ENCODE measurements around the gene ADSL.
A peak's percentile ranks its signal among the peaks of the same experiment; 100 is the strongest.

The ADSL gene

DNA sequence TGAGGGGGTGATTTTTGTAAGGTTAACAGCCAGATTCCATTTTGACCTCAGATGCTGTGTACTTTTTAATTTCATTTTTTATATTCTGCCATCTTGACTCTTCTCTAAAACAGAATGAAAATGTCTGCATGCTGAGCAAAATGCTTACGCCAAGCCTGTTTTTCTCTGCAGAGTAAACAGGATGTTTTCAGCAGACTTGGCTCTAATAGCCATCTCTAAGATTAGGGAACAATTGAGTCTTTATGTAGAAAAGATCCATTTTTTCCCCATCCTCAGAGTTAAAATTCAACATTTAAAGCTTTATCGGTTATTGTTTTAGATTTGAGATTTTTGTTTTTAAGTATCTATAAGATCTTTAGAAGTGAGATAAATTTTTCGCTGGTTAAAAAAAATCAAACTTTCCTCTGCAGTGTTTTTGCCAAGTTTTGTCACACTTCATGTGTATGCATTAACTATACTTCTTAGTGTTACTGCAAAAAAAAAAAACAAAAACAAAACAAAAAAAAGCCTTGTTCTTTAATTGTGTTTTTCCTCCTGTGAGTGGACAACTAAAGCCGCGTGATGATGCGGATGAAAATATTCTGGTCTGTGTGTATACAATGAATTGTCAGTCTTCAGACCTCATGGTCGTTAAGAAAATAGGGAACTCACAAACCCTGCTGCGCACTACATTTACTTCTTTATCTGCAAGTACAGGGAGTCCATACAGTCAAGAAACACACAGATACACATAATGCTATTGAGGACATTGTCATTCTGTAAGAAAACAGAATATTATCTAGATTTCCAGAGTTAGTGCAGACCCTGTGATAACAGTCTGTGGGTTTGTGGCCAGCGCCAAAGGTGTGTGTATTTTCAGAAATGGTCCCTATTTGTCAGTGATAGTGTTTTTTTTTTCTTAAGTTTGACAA lies 17.5 kb upstream of the ADSL start:
- DNase-seq: no peak

DNA sequence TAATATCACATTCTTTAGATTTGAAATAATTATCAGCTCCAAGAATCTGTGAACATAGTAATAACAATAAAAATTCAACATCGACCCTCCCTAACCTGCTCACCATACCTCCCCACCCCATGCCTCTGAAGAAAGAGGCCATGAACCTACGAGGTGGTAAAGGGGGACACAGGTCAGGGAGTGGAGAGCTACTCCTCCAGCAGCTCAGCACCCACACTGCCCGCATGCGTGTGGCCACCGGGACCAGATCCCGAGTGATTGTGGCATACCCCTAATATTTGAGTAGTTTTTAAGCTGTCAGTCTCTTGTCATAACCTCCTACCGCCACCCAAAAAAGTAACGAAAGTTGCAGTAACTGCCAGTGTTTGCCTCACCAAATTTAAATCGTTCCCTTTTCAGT lies 16.8 kb upstream of the ADSL start:
- no peak for DNase-seq

DNA sequence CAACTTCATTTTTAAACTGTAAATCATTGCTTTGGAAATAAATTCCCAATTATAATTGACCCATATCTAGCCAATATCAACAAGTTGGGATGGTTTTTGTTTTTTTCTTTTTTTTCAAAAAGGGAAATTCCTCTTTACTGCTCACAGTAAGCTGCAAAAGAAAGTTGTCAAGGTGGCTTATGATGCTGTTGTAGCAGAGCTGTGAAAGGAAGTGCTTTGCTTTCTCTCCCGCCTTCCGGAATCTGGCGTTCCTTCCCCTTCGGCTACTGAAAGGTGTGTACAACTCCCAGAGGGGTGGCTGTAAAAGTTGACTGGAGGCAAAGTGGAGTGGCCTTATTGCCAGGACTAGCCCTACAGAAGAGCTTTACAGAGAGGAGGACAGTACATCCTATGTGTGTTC lies 16.2 kb upstream of the ADSL start:
- DNase-seq: no peak

DNA sequence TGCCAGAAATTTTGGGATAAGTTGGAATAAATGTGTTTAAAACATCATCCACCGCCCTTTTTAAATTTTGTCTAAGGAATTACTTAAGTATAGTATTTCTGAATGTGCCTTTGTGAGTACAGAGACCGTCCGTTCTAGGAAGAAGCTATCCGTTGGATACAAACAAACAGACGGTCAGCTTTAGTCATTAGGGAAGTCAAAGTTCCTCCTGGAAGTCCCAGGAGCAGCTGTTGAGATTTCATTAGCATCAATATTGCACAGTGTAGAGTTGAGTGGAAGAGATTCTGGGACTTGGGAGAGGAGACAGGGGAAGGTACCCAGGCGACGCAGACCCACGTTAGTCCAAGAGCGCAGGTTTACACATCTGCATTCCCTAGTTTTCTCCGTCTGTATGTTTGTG lies 15.7 kb upstream of the ADSL start:
- DNase-seq: no peak

DNA sequence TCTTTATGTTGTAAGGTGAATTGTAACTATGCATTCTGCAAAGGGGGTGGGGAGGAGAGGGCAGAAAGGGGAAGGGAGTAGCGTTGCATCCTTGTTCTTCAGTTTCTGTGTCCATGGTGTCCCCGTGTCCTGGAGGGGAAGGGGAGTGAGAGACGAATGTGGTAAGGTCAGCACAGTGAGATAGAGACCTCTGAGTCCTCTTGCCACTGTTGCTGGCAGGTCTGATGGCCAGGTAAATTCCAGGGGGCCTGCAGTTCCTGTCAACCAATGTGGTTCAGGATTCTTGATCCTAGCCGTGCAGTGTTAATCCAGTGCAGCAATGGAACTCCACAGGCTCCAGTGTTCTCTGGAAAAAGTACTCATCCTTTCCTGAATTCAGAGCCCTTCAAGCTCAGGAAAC lies 14.6 kb upstream of the ADSL start:
- no peak for DNase-seq

DNA sequence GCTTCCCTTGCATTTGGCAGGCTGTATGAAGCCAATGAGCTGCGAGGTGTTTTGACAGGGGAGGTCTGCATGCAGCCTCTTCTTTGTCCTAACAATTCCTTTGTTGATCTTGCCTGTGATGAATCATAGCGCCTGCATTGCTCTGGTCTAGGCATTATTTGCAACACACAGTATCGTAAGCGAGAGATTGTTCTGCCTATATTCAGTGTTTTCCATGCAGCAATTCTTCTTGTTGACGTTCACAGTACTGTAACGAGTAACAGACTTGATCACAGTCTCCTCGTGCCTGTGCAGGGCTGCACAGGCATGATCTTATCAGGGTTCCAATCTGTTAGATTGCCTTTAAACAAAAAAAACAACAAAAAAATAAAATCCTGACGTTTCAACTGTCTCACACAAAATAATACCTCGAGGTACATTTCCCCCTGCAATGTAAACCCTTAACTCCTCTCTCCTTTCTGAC lies 13.9 kb upstream of the ADSL start:
- no peak for DNase-seq

DNA sequence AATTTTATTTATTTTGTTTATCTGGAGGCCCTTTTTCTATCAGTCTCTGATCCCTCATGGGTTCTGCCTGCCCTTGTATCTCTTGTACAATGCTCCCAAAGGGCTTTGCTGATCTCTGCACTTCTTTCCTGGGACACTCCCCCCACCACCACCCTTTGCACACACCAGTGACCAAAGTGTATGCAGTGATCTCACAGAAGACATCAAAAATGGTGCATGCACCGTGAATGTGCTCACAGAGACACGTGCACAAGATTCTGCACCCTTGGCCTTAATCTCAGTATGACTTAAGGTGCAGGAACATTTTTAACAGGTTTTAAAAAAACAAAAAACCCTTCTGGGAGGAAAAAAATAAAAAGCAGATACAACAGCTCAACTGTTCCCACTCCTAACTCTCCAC lies 12.2 kb upstream of the ADSL start:
- no peak for DNase-seq

DNA sequence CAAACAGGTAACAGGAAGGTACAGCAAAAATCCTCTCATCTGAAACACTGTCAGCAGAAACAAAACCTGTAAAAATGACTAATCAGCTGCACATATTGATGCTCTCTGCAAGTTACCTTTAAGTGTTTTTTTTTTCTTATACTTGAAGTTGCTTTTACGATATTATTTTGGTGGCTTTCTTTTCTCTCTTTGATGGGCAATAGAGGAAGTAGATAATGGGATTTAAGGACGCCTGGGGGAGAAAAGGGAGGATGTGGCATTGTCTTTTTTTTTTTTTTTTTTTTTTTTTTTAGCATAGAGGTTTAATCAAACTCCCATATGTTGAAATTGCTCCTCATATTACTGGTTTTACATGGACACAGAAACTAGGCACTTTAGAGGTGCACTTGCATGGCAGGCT lies 11.4 kb upstream of the ADSL start:
- peak; percentile 61 for DNase-seq

DNA sequence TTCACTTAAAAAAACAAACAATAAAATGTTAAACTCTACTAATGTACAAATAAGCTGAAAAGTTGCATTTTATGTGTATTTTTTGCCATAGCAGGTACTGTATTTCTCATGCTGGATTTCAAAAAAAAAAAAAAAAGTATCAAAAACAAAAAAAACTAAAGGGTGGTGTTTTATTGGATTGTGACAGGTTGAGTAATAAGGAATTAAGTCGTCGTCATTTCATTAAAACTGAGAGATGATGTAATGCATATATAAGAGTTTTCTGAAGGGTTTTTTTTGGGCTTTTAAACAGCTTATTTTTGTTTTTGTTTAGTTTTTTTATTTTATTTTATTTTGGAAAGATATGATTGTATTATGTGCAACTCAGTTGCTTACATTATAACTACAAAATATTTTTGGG lies 10.9 kb upstream of the ADSL start:
- no peak for DNase-seq

DNA sequence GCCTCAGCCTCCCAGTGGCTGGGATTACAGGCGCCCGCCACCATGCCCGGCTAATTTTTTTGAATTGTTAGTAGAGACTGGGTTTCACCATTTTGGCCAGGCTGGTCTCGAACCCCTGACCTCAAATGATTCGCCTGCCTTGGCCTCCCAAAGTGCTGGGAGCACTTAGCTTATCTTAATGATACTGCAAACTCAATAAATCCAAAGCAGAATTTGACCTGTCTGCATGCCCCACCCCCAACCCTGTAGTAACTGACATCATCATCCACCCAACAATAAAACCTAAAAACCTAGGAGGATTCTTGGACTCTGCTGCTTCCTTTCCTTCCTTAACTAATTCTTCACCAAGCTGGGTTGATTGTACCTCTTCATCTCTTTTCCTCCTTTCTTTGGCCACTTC lies 6.3 kb upstream of the ADSL start:
- no peak for DNase-seq

DNA sequence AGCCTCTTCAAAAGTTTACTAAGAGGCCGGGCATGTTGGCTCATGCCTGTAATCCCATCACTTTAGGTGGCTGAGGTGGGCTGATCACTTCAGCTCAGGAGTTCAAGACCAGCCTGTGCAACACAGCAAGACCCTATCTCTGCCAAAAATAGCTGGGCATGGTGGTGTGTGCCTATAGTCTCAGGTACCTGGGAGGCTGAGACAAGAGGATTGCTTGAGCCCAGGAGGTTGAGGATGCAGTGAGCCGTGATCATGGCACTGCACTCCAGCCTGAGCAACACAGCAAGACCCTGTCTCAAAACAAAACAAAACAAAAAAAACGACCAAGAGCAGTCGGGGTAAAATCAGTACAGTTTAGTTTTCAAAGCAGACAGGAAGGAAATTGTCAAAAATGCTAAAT lies 4.7 kb upstream of the ADSL start:
- no peak for DNase-seq

DNA sequence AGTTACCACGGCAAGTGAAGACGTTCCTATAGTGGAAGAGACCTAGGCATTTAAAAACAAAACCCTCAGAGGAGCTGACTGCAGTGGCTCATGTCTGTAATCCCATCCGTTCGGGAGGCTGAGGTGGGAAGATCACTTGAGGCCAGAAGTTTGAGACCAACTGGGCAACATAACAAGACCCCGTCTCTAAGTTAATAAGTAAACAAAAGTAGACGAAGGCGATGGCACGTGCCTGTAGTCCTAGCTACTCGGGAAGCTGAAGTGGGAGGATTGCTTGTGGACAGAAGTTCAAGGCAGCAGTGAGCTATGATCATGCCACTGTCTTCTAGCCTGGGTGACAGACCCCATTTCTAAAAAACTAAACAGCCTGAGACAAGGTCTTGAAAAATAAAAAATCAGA lies 3.8 kb upstream of the ADSL start:
- no peak for DNase-seq

DNA sequence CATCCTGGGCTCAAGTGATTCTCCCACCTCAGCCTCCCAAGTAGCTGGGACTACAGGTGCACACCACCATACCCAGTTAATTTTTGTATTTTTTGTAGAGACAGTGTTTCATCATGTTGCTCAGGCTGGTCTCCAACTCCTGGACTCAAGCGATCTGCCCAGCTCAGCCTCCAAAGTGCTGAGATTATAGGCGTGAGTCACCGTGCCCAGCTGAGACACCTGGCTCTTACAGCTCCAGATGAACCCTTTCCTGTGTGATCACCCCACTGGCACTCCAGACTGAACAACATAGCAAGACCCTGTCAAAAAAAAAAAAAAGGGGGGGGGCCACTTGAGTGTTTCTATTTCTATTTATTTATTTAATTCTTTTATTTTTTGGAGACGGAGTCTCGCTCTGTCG lies 1.0 kb upstream of the ADSL start:
- no peak for DNase-seq

DNA sequence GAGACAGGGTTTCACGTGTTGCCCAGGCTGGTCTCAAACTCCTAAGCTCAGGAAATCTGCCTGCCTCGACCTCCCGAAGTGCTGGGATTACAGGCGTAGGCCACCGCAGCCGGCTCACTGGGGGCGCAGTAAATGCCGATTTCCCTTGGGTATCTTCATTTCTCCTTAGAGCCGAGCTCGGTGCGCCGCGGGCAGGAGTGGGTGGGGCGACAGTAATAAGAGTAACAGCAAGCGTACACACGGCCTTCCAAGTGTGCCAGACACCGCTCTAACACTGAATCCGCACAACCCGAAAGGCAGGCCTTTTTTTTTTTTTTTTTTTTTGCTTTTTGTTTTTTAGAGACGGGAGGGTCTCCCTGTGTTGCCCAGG lies 500 bp upstream of the ADSL start:
- DNase-seq: peak; percentile 37

DNA sequence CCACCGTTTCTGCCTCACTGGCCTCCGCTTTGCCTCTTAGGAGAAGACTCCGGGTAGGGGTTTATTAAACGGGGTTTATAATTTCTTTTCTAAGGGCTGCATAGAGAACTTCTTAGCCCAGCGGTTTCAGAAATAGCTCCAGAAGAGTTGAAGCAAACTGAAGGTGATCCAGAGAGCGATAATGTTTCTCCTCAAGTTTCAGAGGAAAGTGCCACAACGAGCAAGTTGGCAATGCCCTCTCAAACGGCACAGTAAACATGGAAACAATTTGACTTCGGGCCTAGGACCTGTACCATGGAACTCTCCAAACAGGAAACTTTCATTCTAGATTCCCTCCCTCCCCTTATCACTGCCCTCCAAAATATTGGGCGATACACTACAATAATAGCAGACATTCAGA lies 1.0 kb downstream of the ADSL start:
- DNase-seq: no peak

DNA sequence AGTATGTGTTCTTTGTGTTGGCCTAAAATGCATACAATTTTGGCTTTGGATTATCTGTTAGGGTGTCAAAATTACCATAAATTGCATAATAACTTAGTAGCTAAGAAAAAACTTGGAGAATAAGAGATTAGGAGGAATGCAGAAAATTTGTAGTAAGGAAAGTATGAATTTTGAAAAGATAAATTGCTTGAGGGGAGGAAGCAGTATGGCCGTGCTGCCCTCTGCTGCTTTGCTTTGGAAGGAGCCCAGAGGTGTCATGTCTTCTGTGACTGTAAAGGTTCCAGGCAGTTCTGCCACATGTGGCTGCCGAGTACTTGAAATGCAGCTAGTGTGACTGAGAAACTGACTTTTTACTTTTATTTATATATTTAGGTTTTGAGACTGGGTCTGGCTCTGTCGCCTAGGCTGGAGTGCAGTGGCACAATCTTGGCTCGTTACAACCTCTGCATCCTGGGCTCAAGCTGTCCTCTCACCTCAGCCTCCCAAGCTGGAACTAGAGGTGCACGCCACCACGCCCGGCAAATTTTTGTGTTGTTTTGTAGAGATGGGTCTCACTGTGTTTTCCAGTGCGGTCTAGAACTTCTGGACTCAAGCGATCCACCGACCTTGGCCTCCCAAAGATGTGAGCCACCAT lies 1.8 kb downstream of the ADSL start:
- DNase-seq: peak; percentile 53

DNA sequence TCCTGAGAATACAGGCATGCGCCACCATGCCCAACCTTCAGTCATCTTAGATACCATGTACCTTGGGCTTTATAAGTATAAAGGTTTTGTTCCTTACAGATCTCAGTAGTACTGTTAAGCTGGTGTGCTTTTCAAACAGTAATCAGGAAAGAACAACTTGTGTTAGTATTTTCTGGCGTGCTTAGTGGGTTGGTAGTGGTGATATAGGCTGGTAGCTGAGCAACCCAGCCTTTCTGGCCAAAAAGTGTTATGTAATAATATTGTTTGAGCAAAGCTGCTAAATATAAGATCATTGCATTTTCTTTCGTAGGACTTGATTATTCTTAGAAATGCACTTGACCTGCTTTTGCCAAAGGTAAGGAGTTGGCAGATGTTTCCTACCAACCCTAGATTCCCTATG lies 6.5 kb downstream of the ADSL start:
- no peak for DNase-seq

DNA sequence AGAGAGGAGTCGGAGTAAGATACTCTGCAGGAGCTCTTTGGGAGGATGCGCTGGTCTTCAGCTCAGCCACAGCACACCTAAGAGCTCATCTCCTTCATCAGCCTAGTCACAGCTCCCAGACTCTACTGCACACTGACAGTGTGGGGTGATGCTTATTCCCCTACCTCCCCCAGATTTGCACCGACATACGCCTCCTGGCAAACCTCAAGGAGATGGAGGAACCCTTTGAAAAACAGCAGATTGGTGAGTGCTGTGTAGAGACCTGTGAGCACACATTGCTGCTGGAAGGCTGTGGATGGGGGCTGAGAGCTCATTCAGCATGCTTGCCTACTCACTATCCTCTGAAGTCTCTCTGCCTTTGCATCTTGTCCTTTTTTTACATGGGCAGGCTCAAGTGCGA lies 14.8 kb downstream of the ADSL start:
- no peak for DNase-seq

DNA sequence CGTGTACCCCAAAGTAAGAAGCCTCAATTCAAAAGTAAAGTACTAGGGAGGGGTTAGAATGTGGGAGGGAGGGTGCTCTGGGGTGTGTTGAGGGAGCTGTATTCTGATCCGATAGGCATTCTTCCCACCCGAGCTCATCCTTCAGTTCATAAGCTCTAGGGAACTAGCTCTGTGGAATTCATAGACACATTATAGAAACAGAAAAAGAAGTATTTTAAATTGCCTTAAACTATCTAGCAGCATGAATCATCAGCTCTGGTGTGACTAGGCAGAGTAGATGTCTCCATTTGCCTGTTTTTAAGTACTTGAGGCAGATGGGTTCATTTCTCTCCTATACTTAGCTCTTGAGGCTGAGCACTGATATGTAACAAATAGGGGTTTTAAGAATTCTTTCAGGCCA lies 16.8 kb downstream of the ADSL start:
- DNase-seq: no peak

DNA sequence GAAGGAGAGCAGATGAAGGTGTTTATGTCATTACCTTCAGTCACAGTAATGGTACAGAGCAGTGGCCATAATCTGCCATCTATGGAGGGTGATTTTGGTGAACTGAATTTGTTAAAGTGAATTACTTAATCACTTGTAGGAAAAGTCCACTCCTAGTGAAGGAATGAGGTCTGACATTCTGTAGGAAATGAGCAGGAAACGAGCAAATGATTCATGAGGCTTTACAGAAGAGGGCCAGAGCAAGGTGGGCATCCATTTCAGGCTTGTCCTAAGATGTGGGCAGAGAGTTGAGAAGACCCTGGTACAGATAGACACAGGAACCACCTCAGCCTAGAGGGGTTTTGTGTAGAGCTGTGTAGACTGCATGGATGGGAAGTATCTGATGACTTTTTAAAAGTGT lies 18.1 kb downstream of the ADSL start:
- no peak for DNase-seq

DNA sequence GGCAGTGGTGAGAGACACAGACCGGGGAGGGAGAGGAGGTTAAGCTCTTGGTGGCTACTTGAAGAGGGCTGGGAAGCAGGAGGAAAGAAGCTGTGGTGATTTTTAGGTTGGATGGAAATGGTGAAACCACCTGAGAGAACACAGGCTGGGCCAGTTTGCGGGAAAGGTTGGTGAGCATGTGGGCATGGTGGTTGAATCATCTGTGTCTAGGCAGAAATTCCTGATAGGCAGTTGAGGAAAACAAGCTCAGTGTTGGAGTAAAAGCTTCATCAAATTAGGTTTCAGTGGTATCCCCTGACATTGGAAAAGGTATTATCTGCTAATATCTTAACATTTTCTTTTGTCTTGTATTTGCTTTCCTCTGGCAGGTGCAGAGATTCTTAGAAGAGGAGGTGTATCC lies 19.8 kb downstream of the ADSL start:
- no peak for DNase-seq

DNA sequence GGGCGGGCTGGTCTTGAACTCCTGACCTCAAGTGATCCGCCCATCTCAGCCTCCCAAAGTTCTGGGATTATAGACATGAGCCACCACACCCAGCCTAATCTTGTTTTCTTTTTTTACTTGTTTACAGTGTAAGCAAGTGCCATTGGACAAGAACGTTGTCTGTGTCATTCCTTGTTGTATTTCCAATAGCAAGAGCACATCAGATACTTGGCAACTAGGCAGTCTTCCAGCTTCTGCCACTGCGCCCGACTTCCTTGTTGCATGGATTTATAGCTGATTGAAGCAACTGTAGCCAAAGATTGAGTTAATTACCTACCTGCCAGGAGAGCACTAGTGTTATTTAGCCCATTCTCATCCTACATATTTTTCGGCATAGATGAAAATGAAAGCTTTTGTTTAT lies 21.0 kb downstream of the ADSL start:
- DNase-seq: no peak

DNA sequence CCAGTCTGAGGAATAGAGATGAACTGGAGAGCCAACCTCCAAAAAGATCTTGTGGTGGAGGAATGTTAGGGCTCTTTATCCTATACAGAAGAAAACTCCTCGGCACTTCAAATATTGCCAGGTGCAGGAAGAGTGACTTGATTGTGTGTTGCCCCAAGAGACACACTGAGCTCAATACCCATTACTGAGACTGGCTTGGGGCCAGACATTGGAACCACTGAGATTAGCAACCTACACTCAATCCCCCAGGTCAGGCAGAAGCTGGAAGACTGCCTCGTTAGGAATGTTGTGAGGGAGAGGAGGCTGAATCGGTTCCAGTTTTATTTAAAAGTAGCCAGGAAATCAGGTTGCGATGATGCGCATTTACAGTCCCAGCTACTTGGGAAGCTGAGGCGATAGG lies 21.7 kb downstream of the ADSL start:
- DNase-seq: no peak

DNA sequence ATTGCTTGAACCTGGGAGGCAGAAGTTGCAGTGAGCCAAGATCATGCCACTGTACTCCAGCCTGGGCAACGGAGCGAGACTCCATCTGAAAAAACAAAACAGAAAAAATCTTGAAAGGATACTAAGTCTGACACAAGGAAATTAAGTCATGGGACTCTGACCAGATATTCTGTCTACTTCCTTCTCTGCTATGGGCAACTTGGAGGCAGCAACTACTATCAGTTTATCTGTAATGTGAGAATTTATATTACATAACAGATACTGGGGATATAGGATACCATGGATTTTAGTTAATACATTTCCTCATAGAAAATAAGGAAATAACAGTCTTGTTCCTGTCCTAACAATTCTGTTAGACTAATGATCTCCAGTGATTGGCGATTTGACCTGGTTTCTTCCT lies 22.5 kb downstream of the ADSL start:
- DNase-seq: no peak

DNA sequence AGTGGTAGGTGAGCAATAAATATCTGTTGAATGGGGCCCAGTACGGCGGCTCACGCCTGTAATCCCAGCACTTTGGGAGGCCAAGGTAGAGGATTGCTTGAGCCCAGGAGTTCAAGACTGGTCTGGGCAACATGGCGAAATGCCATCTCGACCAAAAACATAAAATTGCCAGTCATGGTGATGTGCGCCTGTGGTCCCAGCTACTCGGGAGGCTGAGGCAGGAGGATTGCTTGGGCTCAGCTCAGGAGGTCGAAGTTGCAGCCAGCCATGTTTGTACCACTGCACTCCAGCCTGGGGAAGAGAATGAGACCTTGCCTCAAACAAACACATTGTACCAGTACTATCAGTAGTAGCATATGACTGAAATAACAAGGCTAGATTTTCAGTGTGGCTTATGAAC lies 28.3 kb downstream of the ADSL start:
- no peak for DNase-seq
